Measurements from ENCODE around the gene TACC3.

TACC3 gene

DNA sequence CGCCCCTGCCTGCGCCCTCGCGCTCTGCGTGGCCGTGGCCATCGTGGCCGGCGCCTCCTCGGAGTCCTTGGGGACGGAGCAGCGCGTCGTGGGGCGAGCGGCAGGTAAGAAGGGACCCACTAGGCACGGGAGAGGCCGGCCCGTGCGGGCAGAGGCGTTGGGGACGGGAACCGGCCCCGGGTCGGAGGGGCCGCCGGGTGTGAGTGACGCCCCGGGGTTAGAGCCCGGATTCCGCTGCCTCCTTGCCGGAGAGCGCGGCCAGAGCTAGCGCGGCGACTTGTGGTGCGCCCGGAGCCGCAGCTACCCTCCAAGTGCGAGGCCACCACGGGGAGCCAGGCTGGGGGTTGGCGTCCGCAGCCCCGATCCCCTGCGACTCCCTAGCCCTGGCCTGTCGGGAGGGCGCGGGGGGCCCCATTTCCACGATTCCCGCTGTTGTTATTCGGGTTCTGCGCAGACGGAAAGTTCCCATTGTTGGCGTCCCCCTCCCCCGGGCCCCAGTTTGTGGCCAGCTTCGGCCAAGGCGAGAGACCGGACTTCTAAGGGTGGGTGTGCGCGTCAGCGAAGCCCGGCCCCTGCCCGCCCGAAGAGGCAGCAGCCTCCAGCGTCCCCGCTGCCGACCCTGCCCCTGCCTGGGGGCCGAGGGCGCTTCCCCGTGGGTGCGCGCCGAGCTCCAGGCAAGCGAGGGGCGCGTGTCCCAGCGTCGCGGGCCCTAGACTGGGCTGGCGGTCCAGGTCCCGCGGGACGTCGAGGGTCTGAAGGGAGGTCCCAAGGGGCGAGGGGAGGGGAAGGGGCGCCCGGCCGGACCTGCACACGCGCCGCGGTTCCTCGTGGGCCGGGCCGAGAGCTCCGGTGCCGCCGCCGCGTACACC, 72.9 kb downstream of the TACC3 start:
- DNase-seq (ENCODE audit: low read depth): no peak

Data from stimulated activated CD8-positive, alpha-beta memory T cell treated with anti-CD3 and anti-CD28 coated beads, Interleukin-12 subunit alpha, Interleukin-12 subunit beta, amount 100 ng/mL, for 4 hours (primary cell).